ENCODE data around the gene CRY2. TPM values are rescaled to one million over a fixed set of nuclear protein-coding genes. Genes with fewer than 3 reads are reported as not detected.

CRY2 gene
- total and polyA plus RNA-seq, 2 of the 8 experiments (the other 6 are each of a cell fraction or from before 2014, with no cell fraction given): 8.0 to 9.4 TPM

GRCh38 chr11:45810431-45811108 lies 36.7 kb upstream of the CRY2 start:
- FAIRE-seq (no peak), DNase-seq (ENCODE audit: low read depth in 1 of 2, low spot score in 2 of 2) (no peak)
- Histone ChIP-seq H3K4ac (replicated peaks; ENCODE audit: insufficient read length, low read depth, low read length) (no peak overlapping the region), H3K18ac (ENCODE audit: extremely low read depth, low read length) (no peak overlapping the region), H3K4me3 (ENCODE audit: extremely low read depth in 1 of 4, insufficient read depth in 2 of 4, low read depth in 3 of 4, low read length in 4 of 4) (no peak overlapping the region), H3K36me3 (ENCODE audit: control insufficient read depth in 2 of 4, insufficient read depth in 4 of 4, low read length in 3 of 4) (peaks cover 0 to 9% (median 0%) of the 10 kb centered on the region in 4 experiments; a peak in 3 of 8 replicates), H4K8ac (ENCODE audit: extremely low read depth, insufficient read depth, low read length) (no peak overlapping the region; the same call in 1 of the 2 replicates), H2BK12ac (ENCODE audit: low read depth, low read length) (no peak overlapping the region), H3K56ac (replicated peaks; ENCODE audit: insufficient read length, low read depth, low read length) (no peak overlapping the region), H4K20me1 (replicated peaks in 1 of 2; ENCODE audit: control insufficient read depth in 1 of 2, insufficient read depth in 2 of 2, low read length in 2 of 2) (peaks cover 2 to 14% of the 10 kb centered on the region in 2 experiments), H4K91ac (replicated peaks; ENCODE audit: insufficient read length, low read length) (no peak overlapping the region), H3K9me3 (ENCODE audit: insufficient read depth in 2 of 2, low read depth in 1 of 2, low read length in 1 of 2) (no peaks in the 10 kb centered on the region), H3K79me2 (ENCODE audit: control insufficient read depth in 1 of 2, insufficient read depth in 2 of 2, low read length in 2 of 2) (no peaks in the 10 kb centered on the region), H3K4me1 (replicated peaks in 1 of 4; ENCODE audit: control insufficient read depth in 3 of 4, insufficient read depth in 4 of 4, low read length in 3 of 4) (peaks cover 0 to 8% (median 4%) of the 10 kb centered on the region in 4 experiments; a peak in 6 of 7 replicates), H2AK5ac (ENCODE audit: low read depth, low read length) (no peak overlapping the region), H3K27me3 (replicated peaks in 1 of 4; ENCODE audit: control insufficient read depth in 3 of 4, extremely low read depth in 1 of 4, insufficient read depth in 3 of 4, low read length in 3 of 4) (no peaks in the 10 kb centered on the region), H2BK120ac (replicated peaks; ENCODE audit: low read depth, low read length) (no peak overlapping the region), H3K27ac (ENCODE audit: low read depth, low read length) (no peak overlapping the region), H3K14ac (ENCODE audit: insufficient read length) (no peak overlapping the region), H2BK20ac (ENCODE audit: low read length) (no peak overlapping the region), H2AFZ (ENCODE audit: low read length) (no peak overlapping the region), H2BK5ac (ENCODE audit: low read depth, low read length) (no peak overlapping the region), H3K23ac (ENCODE audit: insufficient read length) (no peak overlapping the region), H4K5ac (ENCODE audit: insufficient read length, low read depth, low read length) (no peak overlapping the region), H2BK15ac (ENCODE audit: low read length) (no peak overlapping the region), H3K4me2 (ENCODE audit: insufficient read depth in 1 of 2, low read depth in 2 of 2, low read length in 2 of 2) (no peak overlapping the region), H3K23me2 (ENCODE audit: low read depth, low read length) (peaks cover 5% of the 10 kb centered on the region; the same call in 1 of the 2 replicates), H3K79me1 (ENCODE audit: low read depth, low read length) (peaks cover 6% of the 10 kb centered on the region), H3K9ac (replicated peaks in 1 of 4; ENCODE audit: extremely low read depth in 1 of 4, low read depth in 3 of 4, low read length in 3 of 4) (no peak overlapping the region)
- POLR2A ChIA-PET (ENCODE audit: partially characterized antibody): no interaction called here
- TF ChIP-seq RXRA (IDR thresholded peaks at IDR 0.05; ENCODE audit: insufficient read depth, low read depth, low read length) (no peak), KDM4A (IDR thresholded peaks at IDR 0.05; ENCODE audit: low read depth, low read length, severe bottlenecking) (no peak)
- CTCF ChIA-PET (ENCODE audit: partially characterized antibody): interaction anchor here (0.6 kb wide), 1 partner anchor 34 kb away, joined by 3 read pairs; no protein-coding TSS in a partner anchor
- 91% methylated on average over 16 of the region's 23 CpGs; no CpG with 5 or more reads in 1 of the 2 experiments for WGBS, 2 experiments (ENCODE audit: extremely low coverage in 1 of 2, insufficient coverage in 1 of 2, insufficient read length in 1 of 2, insufficient replicate concordance in 2 of 2, low coverage in 1 of 2, low lambda C conversion rate in 2 of 2, missing lambda C conversion rate in 1 of 2)

All from H1 (cell line).